Astrocyte of the spinal cord (primary cell): ENCODE measurements around the gene RUFY2.

Source experiments
- DNase-seq: peaks from one replicate; pipeline ENCODE4 v3.0.0; 2011; ENCODE audit warnings: low read depth, low spot score
- H3K4me3 ChIP-seq: 2 replicates; pipeline ENCODE4 v1.5.1; 2011; ENCODE audit warnings: low read depth, mild to moderate bottlenecking, low read length, moderate library complexity
- in situ Hi-C: cut with HindIII; loops from 2 replicates; pipeline ENCODE4 v1.10.0; 2017; ENCODE audit warnings: low sequenced_read_pairs
- TF ChIP-seq, protein P1 (sequence below): IDR thresholded peaks from 2 replicates; pipeline ENCODE4 v1.5.1; 2012; ENCODE audit warnings: low read depth, mild to moderate bottlenecking, low read length, inconsistent platforms

The RUFY2 gene

DNA sequence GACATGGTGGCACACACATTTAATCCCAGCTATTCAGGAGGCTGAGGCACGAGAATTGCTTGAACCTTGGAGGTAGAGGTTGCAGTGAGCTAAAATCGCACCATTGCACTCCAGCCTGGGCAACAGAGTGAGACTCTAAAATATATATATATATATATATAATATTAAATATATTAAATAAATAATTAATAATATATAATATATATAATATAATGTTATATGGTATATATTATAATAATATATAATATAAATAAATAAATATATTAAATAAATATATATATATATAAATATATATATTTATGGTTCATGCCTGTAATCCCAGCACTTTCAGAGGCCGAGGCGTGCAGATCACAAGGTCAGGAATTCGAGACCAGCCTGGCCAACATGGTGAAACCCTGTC, 40.5 kb downstream of the RUFY2 start:
- in situ Hi-C loops, result no loop called here
- TF ChIP-seq, protein P1, sequence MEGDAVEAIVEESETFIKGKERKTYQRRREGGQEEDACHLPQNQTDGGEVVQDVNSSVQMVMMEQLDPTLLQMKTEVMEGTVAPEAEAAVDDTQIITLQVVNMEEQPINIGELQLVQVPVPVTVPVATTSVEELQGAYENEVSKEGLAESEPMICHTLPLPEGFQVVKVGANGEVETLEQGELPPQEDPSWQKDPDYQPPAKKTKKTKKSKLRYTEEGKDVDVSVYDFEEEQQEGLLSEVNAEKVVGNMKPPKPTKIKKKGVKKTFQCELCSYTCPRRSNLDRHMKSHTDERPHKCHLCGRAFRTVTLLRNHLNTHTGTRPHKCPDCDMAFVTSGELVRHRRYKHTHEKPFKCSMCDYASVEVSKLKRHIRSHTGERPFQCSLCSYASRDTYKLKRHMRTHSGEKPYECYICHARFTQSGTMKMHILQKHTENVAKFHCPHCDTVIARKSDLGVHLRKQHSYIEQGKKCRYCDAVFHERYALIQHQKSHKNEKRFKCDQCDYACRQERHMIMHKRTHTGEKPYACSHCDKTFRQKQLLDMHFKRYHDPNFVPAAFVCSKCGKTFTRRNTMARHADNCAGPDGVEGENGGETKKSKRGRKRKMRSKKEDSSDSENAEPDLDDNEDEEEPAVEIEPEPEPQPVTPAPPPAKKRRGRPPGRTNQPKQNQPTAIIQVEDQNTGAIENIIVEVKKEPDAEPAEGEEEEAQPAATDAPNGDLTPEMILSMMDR, result no peak
- no peak for DNase-seq
- H3K4me3 ChIP-seq, result no peak overlapping the region

DNA sequence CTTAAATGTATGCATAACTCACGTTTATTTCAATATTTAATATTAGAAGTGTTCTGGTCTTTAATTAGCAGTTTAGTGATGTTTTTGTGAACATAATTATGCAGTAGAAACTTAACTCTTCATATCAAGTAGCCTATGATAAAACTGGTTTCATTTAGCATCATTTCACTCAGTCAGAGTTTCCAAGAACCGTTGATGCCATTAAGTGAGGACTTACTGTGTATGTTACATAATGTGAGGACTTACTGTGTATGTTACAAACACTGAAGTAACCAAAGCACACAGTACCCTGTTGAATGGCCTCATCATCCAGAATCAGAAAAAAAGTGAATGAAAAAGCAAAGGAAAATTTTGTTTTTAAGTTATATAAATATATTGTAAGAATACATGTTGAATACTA, 41.5 kb downstream of the RUFY2 start:
- TF ChIP-seq, protein P1, result no peak
- DNase-seq, result no peak

DNA sequence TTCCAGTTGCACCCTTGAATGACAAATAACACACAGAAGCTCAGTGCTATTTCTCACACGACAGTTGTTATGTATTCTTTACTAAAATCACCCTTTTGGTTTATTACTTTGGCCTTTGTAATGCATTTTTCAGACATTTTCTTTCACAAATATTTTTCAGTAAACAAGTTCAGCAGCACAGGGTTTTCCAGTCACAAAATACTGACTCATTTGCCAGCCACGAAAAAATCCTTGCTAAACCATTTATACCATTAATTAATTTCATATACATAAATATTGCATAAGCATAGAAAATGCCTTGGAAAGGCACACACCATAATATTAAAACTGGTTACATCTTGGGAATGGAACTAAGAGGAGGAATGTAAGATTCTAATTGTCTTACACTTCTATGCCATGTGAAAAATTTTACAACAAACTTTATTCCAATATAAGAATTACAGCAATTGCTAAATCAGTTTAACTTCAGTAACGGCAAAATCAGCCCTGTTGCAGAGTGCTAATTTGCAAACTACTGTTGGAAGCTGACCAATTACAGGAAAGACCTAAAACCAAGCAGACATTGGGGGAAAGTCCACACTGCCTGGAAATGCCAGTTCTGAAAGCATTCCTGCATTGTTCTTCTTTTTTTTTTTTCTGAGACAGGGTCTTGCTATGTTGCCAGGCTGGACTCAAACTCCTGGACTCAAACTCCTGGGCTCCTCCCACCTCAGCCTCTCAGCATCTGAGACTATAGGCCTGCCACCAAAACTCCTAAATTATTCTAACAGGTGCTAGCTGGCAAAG, 42.8 kb downstream of the RUFY2 start:
- in situ Hi-C loops, result no loop called here
- H3K4me3 ChIP-seq, result no peak overlapping the region
- TF ChIP-seq, protein P1, result no peak
- DNase-seq, result no peak

More for the DNA sequence above, 41.5 kb downstream of the RUFY2 start:
- in situ Hi-C loops, result no loop called here
- no peak overlapping the region for H3K4me3 ChIP-seq

DNA sequence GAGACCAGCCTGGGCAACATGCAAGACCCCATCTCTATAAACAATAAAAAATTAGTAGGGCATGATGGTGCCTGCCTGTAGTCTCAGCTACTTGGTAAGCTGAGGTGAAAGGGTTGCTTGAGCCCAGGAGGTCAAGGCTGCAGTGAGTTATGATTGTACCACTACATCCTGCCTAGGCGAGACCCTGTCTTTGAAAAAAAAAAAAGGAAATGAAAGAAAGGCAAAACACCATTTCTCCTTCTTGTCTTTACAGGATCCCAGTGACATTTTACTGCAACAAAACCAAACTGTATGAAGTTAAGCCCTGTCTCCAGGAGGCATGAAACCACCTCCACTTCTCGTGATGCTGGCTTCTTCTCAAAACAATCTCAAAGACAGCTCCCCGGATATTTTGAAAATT, 44.5 kb downstream of the RUFY2 start:
- TF ChIP-seq, protein P1, result no peak
- no peak overlapping the region for H3K4me3 ChIP-seq
- in situ Hi-C loops, result no loop called here
- DNase-seq, result no peak

DNA sequence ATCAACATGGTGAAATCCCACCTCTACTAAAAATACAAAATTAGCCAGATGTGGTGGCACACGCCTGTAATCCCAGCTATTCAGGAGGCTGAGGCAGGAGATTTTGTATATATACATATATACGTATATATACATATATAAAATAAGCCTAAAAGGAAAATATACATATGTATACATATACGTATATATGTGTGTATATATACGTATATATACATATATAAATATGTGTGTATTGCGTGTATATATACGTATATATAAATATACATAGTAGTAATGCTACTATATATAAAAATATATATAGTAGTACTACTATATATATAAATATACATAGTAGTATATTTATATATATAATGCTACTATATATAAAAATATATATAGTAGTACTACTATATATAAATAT, 47.9 kb downstream of the RUFY2 start:
- in situ Hi-C loops, result no loop called here
- no peak overlapping the region for H3K4me3 ChIP-seq
- TF ChIP-seq, protein P1, result no peak
- DNase-seq, result no peak

DNA sequence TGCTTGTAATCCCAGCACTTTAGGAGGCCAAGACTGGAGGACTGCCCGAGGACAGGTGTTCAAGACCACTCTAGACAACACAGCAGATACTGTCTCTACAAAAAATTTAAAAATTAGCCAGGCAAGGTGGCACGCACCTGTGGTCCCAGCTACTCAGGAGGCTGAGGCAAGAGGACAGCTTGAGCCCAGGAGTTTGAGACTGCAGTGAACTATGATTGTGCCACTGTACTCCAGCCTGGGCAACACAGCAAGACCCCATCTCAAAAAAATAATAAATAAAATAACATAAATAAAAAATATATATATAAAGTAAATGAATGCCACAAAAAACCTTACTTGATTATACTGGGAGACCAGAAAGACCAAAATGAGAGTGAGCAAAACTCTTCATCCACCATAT, 53.5 kb downstream of the RUFY2 start:
- in situ Hi-C loops, result no loop called here
- DNase-seq, result no peak
- no peak overlapping the region for H3K4me3 ChIP-seq
- TF ChIP-seq, protein P1, result no peak
